ENCODE measurements around the gene OR51M1.

- peak; percentile 42 for TF ChIP-seq CTCF (IDR thresholded peaks at IDR 0.05)
- no peak for TF ChIP-seq POLR2AphosphoS5 (IDR thresholded peaks at IDR 0.05; ENCODE audit: low read depth, low read length)
- TF ChIP-seq REST (IDR thresholded peaks at IDR 0.05; ENCODE audit: insufficient read depth in 1 of 2, low read depth in 2 of 2, low read length in 1 of 2) = no peak
Observed at GRCh38 chr11:5369789-5370188, 13.8 kb upstream of the OR51M1 start.

Data from Panc1 (cell line).